Stimulated activated naive B cell treated with anti-CD40 and anti-IgM and Interleukin-4, amounts not matched to agents 10 μg/mL and 1 μg/mL and 100 μg/mL, for 72 hours (primary cell): ENCODE results near the gene TMEM270.
"Not testable (repeated sequence)": the region's sequence is repeated elsewhere in the genome, so short reads cannot be mapped to it uniquely, and the experiment has no call there.

Experiments used
- ATAC-seq, 2 donors: fragments of 150-1000 bp; cut with Tn5 transposase; replicated peaks; 2 replicates each; pipeline ENCODE4 v1.10.0; 2021; ENCODE audit warnings: moderate library complexity in 1 of 2
- DNase-seq: peaks from one replicate; pipeline ENCODE4 v3.0.0; 2021
- H3K27ac Mint-ChIP-seq: one replicate; pipeline ENCODE4 v1.8.0; 2022; ENCODE audit warnings: mild to moderate bottlenecking, mixed read lengths
- H3K27me3 Mint-ChIP-seq, 2 donors: one replicate each; pipeline ENCODE4 v1.8.0; 2022; ENCODE audit warnings: mixed read lengths in 2 of 2
- H3K36me3 Mint-ChIP-seq, 2 donors: one replicate each; pipeline ENCODE4 v1.8.0; 2022; ENCODE audit warnings: mixed read lengths in 2 of 2, mild to moderate bottlenecking in 1 of 2
- H3K4me1 Mint-ChIP-seq, 2 donors: one replicate each; pipeline ENCODE4 v1.8.0; 2022; ENCODE audit warnings: mixed read lengths in 2 of 2, mild to moderate bottlenecking in 1 of 2
- H3K4me3 Mint-ChIP-seq, 2 donors: one replicate each; pipeline ENCODE4 v1.8.0; 2022; ENCODE audit warnings: mild to moderate bottlenecking in 2 of 2, mixed read lengths in 2 of 2, moderate library complexity in 1 of 2
- H3K9me3 Mint-ChIP-seq, 2 donors: one replicate each; pipeline ENCODE4 v1.8.0; 2022; ENCODE audit warnings: mixed read lengths in 2 of 2, mild to moderate bottlenecking in 1 of 2

The TMEM270 gene

GRCh38 chr7:73860859-73861258 lies at the start of gene TMEM270:
Gene TMEM270 (plus strand): TSS chr7:73861159. CDS start chr7:73861195, 36 bp downstream.
- ATAC-seq (no peak), DNase-seq (no peak)
- Mint-ChIP-seq H3K36me3 (no peaks in the 10 kb centered on the region), H3K27me3 (peaks cover 21 to 33% of the 10 kb centered on the region in 2 donors), H3K9me3 (no peaks in the 10 kb centered on the region), H3K4me1 (peaks cover 0 to 1% of the 10 kb centered on the region in 2 donors), H3K27ac (no peak within 1 kb of the TSS), H3K4me3 (no peak within 1 kb of the TSS)

- Mint-ChIP-seq H3K27me3 (peaks cover 7 to 25% of the 10 kb centered on the region in 2 donors), H3K4me1 (no peaks in the 10 kb centered on the region), H3K9me3 (peaks cover 2 to 3% of the 10 kb centered on the region in 2 donors), H3K4me3 (no peak overlapping the region), H3K27ac (no peak overlapping the region), H3K36me3 (no peaks in the 10 kb centered on the region)
- peak; percentile 23 for DNase-seq
- peak; percentile 77 to 90 for ATAC-seq
Measured at GRCh38 chr7:73811760-73812168, 49.2 kb upstream of the TMEM270 start.

GRCh38 chr7:73812996-73813395 lies 48.0 kb upstream of the TMEM270 start:
- ATAC-seq (no peak), DNase-seq (no peak)
- H3K36me3 Mint-ChIP-seq: no peaks in the 10 kb centered on the region
- no peak overlapping the region for H3K4me3 Mint-ChIP-seq
- peaks cover 12 to 33% of the 10 kb centered on the region in 2 donors for H3K27me3 Mint-ChIP-seq
- H3K27ac Mint-ChIP-seq: no peak overlapping the region
- H3K4me1 Mint-ChIP-seq: no peaks in the 10 kb centered on the region
- H3K9me3 Mint-ChIP-seq: peaks cover 2 to 3% of the 10 kb centered on the region in 2 donors

GRCh38 chr7:73815436-73815835 lies 45.5 kb upstream of the TMEM270 start:
- peaks cover 15 to 28% of the 10 kb centered on the region in 2 donors for H3K27me3 Mint-ChIP-seq
- H3K36me3 Mint-ChIP-seq: no peaks in the 10 kb centered on the region
- peaks cover 2 to 3% of the 10 kb centered on the region in 2 donors for H3K9me3 Mint-ChIP-seq
- H3K27ac Mint-ChIP-seq: peak overlapping the region; percentile 52
- H3K4me3 Mint-ChIP-seq: no peak overlapping the region
- no peaks in the 10 kb centered on the region for H3K4me1 Mint-ChIP-seq
- DNase-seq (no peak), ATAC-seq (no peak)

GRCh38 chr7:73817121-73817520 lies 43.8 kb upstream of the TMEM270 start:
- Mint-ChIP-seq H3K9me3 (peaks cover 2 to 3% of the 10 kb centered on the region in 2 donors), H3K4me3 (no peak overlapping the region), H3K27ac (no peak overlapping the region), H3K36me3 (no peaks in the 10 kb centered on the region), H3K4me1 (no peaks in the 10 kb centered on the region), H3K27me3 (peaks cover 15 to 17% of the 10 kb centered on the region in 2 donors)
- DNase-seq: no peak
- ATAC-seq: no peak

- Mint-ChIP-seq H3K36me3 (no peaks in the 10 kb centered on the region), H3K27ac (no peak overlapping the region), H3K4me1 (no peaks in the 10 kb centered on the region), H3K9me3 (no peaks in the 10 kb centered on the region), H3K27me3 (peaks cover 17 to 19% of the 10 kb centered on the region in 2 donors), H3K4me3 (no peak overlapping the region)
- ATAC-seq: no peak
- no peak for DNase-seq
Measured at GRCh38 chr7:73820013-73820412, 40.9 kb upstream of the TMEM270 start.

GRCh38 chr7:73821597-73822285 lies 39.2 kb upstream of the TMEM270 start:
- peaks cover 12 to 19% of the 10 kb centered on the region in 2 donors for H3K27me3 Mint-ChIP-seq
- H3K4me3 Mint-ChIP-seq, H3K9me3 Mint-ChIP-seq, ATAC-seq, H3K27ac Mint-ChIP-seq, H3K4me1 Mint-ChIP-seq, H3K36me3 Mint-ChIP-seq, DNase-seq: not testable (repeated sequence)

GRCh38 chr7:73822319-73823173 lies 38.4 kb upstream of the TMEM270 start:
- Mint-ChIP-seq H3K9me3 (no peaks in the 10 kb centered on the region), H3K27ac (no peak overlapping the region), H3K36me3 (no peaks in the 10 kb centered on the region), H3K4me3 (no peak overlapping the region), H3K27me3 (peaks cover 5 to 14% of the 10 kb centered on the region in 2 donors), H3K4me1 (peaks cover 11 to 18% of the 10 kb centered on the region in 2 donors)
- DNase-seq (no peak), ATAC-seq (no peak)

- DNase-seq (no peak), ATAC-seq (no peak)
- H3K4me3 Mint-ChIP-seq: no peak overlapping the region
- H3K4me1 Mint-ChIP-seq: peaks cover 16 to 25% of the 10 kb centered on the region in 2 donors
- H3K27ac Mint-ChIP-seq: no peak overlapping the region
- H3K9me3 Mint-ChIP-seq: no peaks in the 10 kb centered on the region
- no peaks in the 10 kb centered on the region for H3K36me3 Mint-ChIP-seq
- peaks cover under 1 to 11% of the 10 kb centered on the region in 2 donors for H3K27me3 Mint-ChIP-seq
Measured at GRCh38 chr7:73823257-73823656, 37.7 kb upstream of the TMEM270 start.

GRCh38 chr7:73823873-73824592 lies 36.9 kb upstream of the TMEM270 start:
- Mint-ChIP-seq H3K9me3 (no peaks in the 10 kb centered on the region), H3K27ac (no peak overlapping the region), H3K4me1 (peaks cover 21 to 33% of the 10 kb centered on the region in 2 donors), H3K27me3 (peaks cover 0 to 7% of the 10 kb centered on the region in 2 donors), H3K36me3 (no peaks in the 10 kb centered on the region), H3K4me3 (no peak overlapping the region)
- DNase-seq (no peak), ATAC-seq (no peak)

GRCh38 chr7:73824986-73825385 lies 36.0 kb upstream of the TMEM270 start:
- no peak for DNase-seq
- Mint-ChIP-seq H3K27ac (no peak overlapping the region), H3K36me3 (no peaks in the 10 kb centered on the region), H3K9me3 (no peaks in the 10 kb centered on the region), H3K4me3 (no peak overlapping the region), H3K27me3 (peaks cover 0 to 7% of the 10 kb centered on the region in 2 donors), H3K4me1 (peaks cover 25 to 39% of the 10 kb centered on the region in 2 donors)
- no peak for ATAC-seq

GRCh38 chr7:73827567-73828106 lies 33.3 kb upstream of the TMEM270 start:
- Mint-ChIP-seq H3K4me1 (peaks cover 25 to 39% of the 10 kb centered on the region in 2 donors), H3K27ac (no peak overlapping the region), H3K4me3 (peak overlapping the region in 1 of 2 donors; percentile 39), H3K9me3 (no peaks in the 10 kb centered on the region), H3K27me3 (no peaks in the 10 kb centered on the region), H3K36me3 (no peaks in the 10 kb centered on the region)
- ATAC-seq (peak in 1 of 2 donors; percentile 11), DNase-seq (no peak)

GRCh38 chr7:73828107-73828803 lies 32.7 kb upstream of the TMEM270 start:
- Mint-ChIP-seq H3K27ac (no peak overlapping the region), H3K4me3 (no peak overlapping the region), H3K9me3 (no peaks in the 10 kb centered on the region), H3K36me3 (no peaks in the 10 kb centered on the region), H3K4me1 (peaks cover 25 to 39% of the 10 kb centered on the region in 2 donors), H3K27me3 (no peaks in the 10 kb centered on the region)
- peak; percentile 62 to 76 for ATAC-seq
- no peak for DNase-seq
